HG02798 (cell line): ENCODE data around the gene FNTB.

Source experiments
- ATAC-seq: cut with Tn5 transposase; IDR thresholded peaks from one replicate; pipeline ENCODE4 v1.9.1; 2021; ENCODE audit warnings: mild to moderate bottlenecking; ENCODE audit not compliant: unreplicated experiment, poor library complexity

FNTB gene

DNA sequence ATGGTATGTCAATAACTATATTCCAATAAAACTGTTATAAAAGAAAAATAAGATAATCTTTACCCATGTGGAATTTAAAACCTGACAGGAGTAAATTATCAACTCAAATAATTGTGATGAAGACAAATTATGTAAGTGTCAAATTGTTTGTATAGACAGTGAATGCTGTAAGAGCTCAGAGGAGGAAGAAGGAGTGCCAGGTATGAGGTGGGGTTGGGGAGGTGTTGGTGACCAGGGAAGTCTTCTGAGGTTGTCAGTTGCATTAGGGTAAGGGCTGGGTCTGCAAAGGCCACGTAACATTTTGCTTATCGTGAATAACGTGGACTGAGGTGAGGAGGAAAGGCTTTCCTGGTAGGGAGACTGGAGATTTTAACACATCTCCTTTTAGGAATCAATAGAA lies 118.1 kb downstream of the FNTB start:
- ATAC-seq, result no peak

DNA sequence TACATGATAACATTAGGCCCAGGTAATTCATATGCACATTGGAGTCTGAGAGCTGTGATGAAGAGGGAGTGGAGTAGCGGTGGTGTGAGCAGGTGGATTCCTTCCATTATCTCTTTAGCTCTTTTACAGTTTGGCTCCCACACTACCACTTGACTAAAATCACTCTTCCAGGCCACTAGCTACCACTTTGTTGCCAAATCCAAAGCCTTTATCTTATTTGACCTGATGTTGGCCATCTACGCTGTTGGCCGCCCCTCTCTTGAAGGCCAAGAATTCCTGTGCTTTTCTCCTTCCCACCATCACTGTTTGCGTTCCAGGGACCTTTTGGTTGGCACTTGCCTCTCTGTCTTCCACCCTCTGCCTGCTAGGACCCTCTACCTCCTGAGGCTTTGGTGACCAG lies 119.6 kb downstream of the FNTB start:
- ATAC-seq, result no peak

DNA sequence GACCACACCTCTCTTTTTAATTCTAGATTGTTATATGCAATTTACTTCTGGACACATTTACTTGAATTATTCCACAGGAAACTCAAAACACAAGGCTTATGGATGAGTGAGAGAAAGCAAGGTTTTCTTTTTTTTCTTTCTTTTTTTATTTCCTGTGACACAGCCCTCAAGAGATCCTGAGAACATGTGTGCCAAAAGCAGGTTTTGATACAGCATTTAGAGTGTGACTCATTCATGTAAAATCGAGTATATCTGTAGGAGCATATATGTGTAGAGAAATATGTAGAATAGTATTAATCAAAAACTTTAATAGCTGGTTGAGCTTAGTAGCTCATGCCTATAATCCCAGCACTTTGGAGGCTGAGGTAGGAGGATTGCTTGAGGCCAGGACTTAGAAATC lies 120.0 kb downstream of the FNTB start:
- ATAC-seq, result no peak

DNA sequence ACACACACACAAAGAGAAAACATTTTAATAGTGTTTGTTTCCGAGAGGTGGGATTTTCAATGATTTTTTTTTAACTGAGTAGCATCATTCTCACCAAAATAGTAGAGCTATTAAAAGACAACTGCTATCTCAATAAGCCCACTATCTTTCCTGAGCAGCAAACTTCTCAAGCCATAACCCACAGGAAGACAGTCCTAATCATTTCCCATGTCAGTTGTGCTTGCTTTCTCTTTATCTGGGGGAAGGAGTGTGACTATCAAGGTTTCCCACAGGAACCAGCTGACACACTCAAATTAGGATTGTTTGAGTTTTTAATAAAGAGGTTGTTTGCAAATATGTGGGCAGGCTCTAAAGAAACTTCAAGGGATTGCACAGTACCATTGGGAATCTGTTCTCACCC lies 120.5 kb downstream of the FNTB start:
- ATAC-seq, result no peak

DNA sequence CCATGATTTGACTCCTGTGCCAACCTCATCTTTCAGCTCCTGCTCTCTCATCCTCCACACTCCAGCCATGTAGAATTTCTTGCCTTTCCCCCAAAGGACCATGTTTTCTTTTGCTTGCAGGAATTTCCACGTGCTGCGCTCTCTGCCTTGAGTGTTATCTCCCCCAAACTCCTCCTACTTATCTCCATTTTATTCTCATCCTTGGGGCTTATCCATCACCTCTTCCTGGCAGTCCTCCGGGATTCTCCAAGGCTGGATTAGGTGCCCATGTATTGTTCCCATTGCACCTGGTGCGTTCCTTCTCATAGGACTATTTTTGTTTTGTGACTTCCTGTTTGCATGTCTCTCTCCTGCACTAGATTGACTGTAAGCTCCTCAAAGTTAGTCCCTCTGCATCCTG lies 122.7 kb downstream of the FNTB start:
- ATAC-seq, result no peak

DNA sequence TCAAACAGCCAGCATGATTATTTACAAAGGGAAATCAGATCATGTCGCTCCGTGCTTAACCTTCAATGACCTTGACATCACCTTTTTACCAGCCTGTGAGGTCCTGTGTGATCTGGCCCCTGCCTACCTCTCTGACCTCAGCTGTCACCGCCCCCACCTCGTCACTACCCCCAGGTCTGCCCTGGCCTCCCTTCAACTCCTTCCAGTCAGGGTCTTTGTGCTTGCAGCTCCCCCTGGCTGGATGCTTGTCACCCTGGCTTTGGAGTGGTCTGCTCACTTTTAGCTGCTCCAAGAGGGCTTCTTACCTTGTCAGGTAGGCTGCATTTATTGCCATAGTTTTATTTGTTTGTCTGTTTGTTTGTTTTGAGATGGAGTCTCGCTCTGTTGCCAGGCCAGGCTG lies 123.8 kb downstream of the FNTB start:
- no peak for ATAC-seq
